ENCODE results near the gene ARAP2.

GRCh38 chr4:36230534-36230933 is 13.8 kb downstream of the ARAP2 start:
- TF ChIP-seq CTCF (conservative IDR thresholded peaks at IDR 0.05 in 1 of 2, IDR thresholded peaks at IDR 0.05 in 1 of 2; ENCODE audit: extremely low read depth in 1 of 2, insufficient read depth in 1 of 2, low read depth in 1 of 2, low read length in 2 of 2) (no peak), EZH2 (IDR thresholded peaks at IDR 0.05; ENCODE audit: borderline replicate concordance, low read length) (no peak)

Data from mammary epithelial cell (primary cell).